ENCODE measurements around the gene LRFN4. TPM values are rescaled to one million over a fixed set of nuclear protein-coding genes. Genes with fewer than 3 reads are reported as not detected.
"Not testable (repeated sequence)": the region's sequence is repeated elsewhere in the genome, so short reads cannot be mapped to it uniquely, and the experiment has no call there.

Gene LRFN4
- total RNA-seq, result 117 and 129 TPM in 2 replicates
- polyA plus RNA-seq (2012), result 38.0 TPM

- DNase-seq (ENCODE audit: low read depth), result no peak
Measured at GRCh38 chr11:66856496-66857233, at the start of gene LRFN4. LRFN4 (plus strand) TSS chr11:66857064; CDS start chr11:66857745, 681 bp downstream.

- DNase-seq (ENCODE audit: low read depth), result no peak
Measured at GRCh38 chr11:66809592-66809991, 47.3 kb upstream of the LRFN4 start.

GRCh38 chr11:66810576-66811185 is 46.2 kb upstream of the LRFN4 start:
- no peak for DNase-seq (ENCODE audit: low read depth)

- no peak for DNase-seq (ENCODE audit: low read depth)
Measured at GRCh38 chr11:66814678-66815077, 42.2 kb upstream of the LRFN4 start.

- DNase-seq (ENCODE audit: low read depth), result no peak
Measured at GRCh38 chr11:66815646-66816045, 41.2 kb upstream of the LRFN4 start.

DNA sequence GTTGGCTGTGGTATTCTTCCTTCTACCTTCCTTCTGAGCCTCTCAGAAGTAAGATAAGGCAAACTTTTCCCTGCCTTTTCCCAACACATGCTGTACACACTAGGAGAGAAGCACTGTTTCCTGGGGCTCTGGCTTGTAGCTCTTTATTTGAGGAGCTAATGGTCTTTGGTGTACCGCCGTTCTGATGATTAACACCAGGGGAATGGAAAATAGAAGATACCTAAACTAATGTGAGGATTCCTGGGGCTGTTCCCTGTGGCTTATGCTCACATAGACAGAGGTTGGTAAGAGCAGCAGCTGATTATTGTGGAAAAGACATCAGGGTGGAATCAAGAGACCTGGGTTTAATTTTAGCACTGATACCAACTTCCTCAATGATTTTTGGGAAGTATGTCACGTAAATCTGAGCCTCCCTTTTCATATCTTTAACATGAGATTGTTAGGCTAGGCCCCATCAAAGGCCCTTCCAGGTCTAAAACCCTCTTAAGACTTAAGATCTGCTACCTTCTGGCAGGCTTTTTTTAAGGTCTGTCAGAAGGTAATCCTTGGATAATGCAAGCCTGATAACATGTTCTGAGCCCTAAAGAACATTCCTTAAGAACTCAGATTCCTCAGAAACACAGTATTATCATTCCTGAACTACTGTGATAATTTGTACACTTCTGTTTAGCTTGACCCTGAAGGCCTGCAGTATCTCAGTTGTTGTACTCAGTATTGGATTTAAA is 38.5 kb upstream of the LRFN4 start:
- peak; percentile 12 for DNase-seq (ENCODE audit: low read depth)

- no peak for DNase-seq (ENCODE audit: low read depth)
Measured at GRCh38 chr11:66820381-66820780, 36.5 kb upstream of the LRFN4 start.

DNA sequence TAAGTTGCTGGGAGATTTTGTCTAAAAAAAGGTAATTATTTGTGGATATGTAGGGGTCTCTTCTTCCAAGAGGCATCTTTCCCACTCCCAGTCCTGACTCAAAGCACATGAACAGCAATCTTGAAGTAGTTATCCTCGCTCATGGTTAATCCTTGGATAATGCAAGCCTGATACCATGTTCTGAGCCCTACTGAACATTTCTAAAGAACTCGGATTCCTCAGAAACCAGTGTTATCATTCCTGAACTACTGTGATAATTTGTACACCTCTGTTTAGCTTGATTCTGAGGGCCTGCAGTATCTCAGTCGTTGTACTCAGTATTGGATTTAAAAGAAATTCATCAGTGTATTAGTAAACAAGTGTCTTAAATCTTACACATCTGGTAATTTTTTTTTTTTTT is 36.0 kb upstream of the LRFN4 start:
- DNase-seq (ENCODE audit: low read depth), result no peak

- DNase-seq (ENCODE audit: low read depth), result no peak
Measured at GRCh38 chr11:66823700-66824099, 33.2 kb upstream of the LRFN4 start.

DNA sequence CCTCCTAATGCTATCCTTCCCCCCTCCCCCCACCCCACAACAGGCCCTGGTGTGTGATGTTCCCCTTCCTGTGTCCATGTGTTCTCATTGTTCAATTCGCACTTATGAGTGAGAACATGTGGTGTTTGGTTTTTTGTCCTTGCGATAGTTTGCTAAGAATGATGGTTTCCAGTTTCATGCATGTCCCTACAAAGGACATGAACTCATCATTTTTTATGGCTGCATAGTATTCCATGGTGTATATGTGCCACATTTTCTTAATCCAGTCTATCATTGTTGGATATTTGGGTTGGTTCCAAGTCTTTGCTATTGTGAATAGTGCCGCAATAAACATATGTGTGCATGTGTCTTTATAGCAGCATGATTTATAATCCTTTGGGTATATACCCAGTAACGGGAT is 32.3 kb upstream of the LRFN4 start:
- DNase-seq (ENCODE audit: low read depth), result not testable (repeated sequence)

DNA sequence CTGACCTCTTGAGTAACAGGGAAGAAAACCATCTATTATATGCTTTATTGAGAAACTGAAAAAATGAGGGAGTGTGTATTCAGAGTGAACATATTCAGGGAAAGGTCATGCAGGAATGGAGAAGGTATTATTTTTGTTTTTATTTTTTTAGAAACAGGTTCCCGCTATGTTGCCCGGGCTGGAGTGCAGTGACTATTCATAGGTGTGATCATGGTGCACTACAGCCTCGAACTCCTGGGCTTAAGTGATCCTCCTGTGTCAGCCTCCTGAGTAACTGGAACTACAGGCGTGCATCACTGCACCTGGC is 22.4 kb upstream of the LRFN4 start:
- no peak for DNase-seq (ENCODE audit: low read depth)

- no peak for DNase-seq (ENCODE audit: low read depth)
Measured at GRCh38 chr11:66834943-66835342, 21.9 kb upstream of the LRFN4 start.

DNA sequence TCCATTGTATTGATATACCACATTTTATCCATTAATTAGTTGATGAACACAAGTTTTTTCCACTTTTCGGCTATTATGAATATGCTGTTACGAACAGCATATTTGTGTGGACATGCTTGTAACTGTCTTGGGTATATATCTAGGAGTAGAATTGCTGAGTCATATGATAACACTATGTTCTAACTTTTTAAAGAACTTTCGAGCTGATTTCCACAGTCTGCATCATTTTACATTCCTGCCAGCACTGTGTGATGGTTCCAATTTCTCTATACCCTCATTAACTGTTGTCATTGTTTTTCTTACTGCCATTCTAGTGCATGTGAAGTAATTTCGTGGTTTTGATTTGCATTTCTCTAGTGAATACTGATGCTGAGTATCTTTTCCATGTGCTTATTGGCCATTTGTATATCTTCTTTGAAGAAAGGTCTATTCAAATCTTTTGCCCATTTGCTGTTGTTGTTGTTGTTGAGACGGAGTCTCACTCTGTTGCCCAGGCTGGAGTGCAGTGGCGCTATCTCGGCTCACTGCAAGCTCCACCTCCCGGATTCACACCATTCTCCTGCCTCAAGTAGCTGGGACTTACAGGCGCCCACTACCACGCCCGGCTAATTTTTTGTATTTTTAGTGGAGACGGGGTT is 21.0 kb upstream of the LRFN4 start:
- no peak for DNase-seq (ENCODE audit: low read depth)

- no peak for DNase-seq (ENCODE audit: low read depth)
Measured at GRCh38 chr11:66840317-66841091, 16.4 kb upstream of the LRFN4 start.

DNA sequence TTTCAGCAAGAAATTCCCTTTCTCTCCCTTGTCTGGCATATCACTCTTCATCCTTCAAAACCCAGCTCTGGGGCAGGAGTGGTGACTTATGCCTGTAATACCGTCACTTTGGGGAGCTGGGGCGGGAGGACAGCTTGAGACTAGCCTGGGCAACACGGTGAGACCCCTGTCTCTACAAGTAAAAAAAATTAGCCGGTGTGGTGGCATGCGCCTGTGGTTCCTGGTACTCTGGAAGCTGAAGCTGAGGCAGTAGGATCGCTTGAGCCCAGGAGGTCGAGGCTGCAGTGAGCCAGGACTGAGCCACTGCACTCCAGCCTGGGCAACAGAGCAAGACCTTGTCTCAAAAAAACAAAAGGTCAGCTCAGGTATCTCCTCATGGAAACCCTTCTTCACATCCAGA is 15.0 kb upstream of the LRFN4 start:
- DNase-seq (ENCODE audit: low read depth), result no peak

DNA sequence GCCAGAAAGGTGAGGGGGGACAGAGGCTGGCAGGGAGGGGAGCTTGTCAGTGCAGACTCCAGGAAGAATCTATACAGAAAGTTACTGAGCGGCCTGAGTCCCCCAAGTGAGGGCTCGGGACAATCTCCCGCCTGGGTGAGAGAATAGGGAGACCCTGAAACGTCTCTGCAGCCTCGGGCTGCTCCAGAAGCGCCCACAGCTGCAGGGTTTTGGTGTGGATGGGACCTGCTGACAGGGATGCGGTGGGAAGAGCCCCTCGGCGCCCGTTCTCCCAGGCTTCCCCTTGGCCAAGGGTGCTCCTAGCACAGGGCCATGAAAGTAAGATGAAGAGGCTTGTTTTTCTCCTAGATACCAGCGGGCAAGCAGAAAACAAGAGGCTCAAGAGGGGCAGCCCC is 14.4 kb upstream of the LRFN4 start:
- no peak for DNase-seq (ENCODE audit: low read depth)

DNA sequence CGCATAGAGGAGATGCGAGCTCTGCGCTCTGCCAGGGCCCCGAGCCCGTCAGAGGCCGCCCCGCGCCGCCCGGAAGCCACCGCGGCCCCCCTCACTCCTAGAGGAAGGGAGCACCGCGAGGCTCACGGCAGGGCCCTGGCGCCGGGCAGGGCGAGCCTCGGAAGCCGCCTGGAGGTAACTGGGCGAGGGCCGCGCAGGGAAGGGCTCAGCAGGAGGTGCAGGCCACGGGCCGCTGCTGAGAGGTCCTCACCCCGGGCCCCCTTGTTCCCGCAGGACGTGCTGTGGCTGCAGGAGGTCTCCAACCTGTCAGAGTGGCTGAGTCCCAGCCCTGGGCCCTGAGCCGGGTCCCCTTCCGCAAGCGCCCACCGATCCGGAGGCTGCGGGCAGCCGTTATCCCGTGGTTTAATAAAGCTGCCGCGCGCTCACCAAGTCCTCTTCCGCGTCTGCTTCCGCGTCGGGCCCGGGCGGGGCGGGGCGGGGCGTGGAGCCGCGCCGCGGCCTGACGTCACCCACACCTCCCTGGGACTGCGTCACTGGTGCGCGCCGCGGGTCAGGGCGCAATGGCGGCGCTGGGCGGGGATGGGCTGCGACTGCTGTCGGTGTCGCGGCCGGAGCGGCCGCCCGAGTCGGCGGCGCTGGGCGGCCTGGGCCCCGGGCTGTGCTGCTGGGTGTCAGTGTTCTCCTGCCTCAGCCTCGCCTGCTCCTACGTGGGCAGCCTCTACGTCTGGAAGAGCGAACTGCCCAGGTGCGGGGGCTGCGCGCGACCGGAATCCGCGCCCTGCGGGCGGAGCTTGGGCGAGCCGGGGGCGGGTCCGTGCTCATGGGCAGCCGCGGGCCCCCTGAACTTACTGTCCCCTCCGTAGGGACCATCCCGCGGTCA is 13.7 kb upstream of the LRFN4 start, which contains the start of gene RCE1:
Gene RCE1 (plus strand): TSS at position 546 of the 880 bp plus-strand sequence. CDS start 15 bp downstream, at position 561.
- DNase-seq (ENCODE audit: low read depth), result peak; percentile 89

DNA sequence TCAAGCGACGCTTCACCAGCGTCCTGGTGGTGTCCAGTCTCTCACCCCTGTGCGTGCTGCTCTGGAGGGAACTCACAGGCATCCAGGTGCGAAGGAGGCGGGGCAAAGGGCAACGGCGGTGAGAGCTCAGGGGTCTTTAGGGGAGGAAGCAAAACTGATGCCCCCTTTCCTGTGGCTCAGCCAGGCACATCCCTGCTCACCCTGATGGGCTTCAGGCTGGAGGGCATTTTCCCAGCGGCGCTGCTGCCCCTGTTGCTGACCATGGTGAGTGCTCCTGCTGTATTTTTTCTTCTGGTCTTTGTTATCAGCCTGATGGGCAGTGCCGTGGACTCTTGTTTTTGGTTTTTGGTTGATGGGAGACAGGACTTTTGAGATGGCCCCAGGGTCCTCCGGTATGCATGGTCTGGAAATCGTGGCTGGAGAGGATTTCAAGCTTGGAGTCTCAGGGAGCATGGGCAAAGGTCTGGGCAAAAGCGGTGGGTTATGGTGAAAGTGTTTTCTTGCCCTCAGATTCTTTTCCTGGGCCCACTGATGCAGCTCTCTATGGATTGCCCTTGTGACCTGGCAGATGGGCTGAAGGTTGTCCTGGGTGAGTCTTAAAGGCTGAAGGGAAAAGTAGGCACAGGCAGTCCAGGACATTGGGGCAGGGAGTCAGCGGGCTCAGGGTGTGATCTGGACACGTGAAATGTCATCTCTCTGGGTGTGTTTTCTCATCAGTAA is 12.9 kb upstream of the LRFN4 start:
- no peak for DNase-seq (ENCODE audit: low read depth)

DNA sequence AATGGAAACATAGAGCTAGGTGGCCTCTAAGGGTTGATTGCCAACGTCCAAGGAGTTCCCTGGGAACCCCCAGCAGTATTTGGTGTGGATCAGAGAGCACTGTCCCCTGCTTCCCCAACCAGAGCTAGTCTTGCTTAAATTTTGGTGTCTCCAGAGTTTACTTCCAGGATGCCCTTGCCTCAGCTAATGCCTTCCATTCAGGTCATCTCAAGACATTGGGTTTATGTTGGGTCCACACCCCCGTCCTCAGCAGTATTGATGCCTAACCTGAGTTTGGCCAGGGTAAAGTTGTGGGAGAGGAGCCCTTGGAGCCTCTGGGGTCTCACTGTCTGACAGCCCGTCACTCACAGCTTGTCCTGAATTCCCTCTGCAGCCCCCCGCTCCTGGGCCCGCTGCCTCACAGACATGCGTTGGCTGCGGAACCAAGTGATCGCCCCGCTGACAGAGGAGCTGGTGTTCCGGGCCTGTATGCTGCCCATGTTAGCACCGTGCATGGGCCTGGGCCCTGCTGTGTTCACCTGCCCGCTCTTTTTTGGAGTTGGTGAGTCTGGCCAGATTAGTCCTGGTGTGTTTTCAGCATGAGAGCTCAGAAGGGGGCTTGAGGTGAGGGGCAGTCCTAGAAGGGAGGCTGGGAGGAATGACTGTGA is 12.2 kb upstream of the LRFN4 start:
- no peak for DNase-seq (ENCODE audit: low read depth)

Data from myocyte (in vitro differentiated cells).